ENCODE data around the gene HDHD2.

HDHD2 gene

DNA sequence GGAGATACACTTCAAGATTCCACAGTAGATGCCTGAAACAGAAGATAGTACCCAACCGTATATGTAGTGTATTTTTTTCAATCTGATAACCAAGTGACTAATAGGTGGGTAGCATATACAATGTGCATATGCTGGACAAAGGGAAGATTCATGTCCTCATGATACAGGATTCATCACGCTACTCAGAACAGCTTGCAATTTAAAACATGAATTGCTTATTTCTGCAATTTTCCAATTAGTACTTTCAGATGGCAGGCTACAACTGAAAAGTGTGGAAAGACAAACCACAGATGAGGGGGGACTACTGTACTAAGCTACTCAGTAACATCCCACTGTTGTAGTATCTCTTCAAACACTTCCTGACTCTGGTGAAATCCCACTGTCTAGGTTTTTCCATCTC lies 22.2 kb upstream of the HDHD2 start:
- H3K4me3 ChIP-seq (ENCODE audit: low read length, poor library complexity, severe bottlenecking) = peak overlapping the region; percentile 92
- H3K79me2 ChIP-seq (ENCODE audit: insufficient read depth, low read length) = peaks cover 75% of the 10 kb centered on the region

DNA sequence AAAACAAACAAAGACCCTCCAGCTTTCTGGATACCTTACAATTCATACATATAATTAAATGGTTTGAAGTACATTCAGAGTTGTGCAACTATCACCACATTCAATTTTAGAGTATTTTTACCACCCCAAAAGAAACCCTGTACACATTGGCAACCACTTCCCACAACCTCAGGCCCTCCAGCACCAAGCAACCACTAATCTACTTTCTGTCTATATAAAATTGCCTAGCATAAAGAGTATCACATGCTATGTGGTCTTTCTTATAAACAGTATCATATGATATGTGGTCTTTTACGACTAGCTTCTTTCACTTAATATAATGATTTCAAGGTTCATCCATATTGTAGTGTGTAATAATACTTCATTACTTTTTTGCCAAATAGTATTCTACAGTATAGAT lies 18.6 kb upstream of the HDHD2 start:
- Histone ChIP-seq H3K79me2 (ENCODE audit: insufficient read depth, low read length) (peaks cover 86% of the 10 kb centered on the region), H3K9me3 (ENCODE audit: insufficient read depth, low read depth, low read length) (no peaks in the 10 kb centered on the region), H3K9me2 (replicated peaks; ENCODE audit: low read depth, low read length) (no peaks in the 10 kb centered on the region), H3F3A (ENCODE audit: low read depth) (no peaks in the 10 kb centered on the region), H3K4me1 (ENCODE audit: insufficient read depth, low read length, poor library complexity, severe bottlenecking) (peaks cover 76% of the 10 kb centered on the region), H3K4me3 (ENCODE audit: low read length, poor library complexity, severe bottlenecking) (peak overlapping the region; percentile 7), H3K36me3 (ENCODE audit: insufficient read depth, low read length) (no peaks in the 10 kb centered on the region; the same call in 1 of the 2 replicates), H3K27me3 (ENCODE audit: insufficient read depth, low read length, poor library complexity, severe bottlenecking) (no peaks in the 10 kb centered on the region), H3K9ac (ENCODE audit: low read depth, low read length, poor library complexity, severe bottlenecking) (no peak overlapping the region), H3K4me2 (ENCODE audit: low read depth, low read length, poor library complexity, severe bottlenecking) (peak overlapping the region; percentile 45), H2AFZ (ENCODE audit: low read length) (no peak overlapping the region), H4K20me1 (ENCODE audit: insufficient read depth, low read length, poor library complexity, severe bottlenecking) (peaks cover 79% of the 10 kb centered on the region)
- no peak for TF ChIP-seq EZH2phosphoT487 (IDR thresholded peaks at IDR 0.05; ENCODE audit: borderline replicate concordance)
- TF ChIP-seq, protein P1, sequence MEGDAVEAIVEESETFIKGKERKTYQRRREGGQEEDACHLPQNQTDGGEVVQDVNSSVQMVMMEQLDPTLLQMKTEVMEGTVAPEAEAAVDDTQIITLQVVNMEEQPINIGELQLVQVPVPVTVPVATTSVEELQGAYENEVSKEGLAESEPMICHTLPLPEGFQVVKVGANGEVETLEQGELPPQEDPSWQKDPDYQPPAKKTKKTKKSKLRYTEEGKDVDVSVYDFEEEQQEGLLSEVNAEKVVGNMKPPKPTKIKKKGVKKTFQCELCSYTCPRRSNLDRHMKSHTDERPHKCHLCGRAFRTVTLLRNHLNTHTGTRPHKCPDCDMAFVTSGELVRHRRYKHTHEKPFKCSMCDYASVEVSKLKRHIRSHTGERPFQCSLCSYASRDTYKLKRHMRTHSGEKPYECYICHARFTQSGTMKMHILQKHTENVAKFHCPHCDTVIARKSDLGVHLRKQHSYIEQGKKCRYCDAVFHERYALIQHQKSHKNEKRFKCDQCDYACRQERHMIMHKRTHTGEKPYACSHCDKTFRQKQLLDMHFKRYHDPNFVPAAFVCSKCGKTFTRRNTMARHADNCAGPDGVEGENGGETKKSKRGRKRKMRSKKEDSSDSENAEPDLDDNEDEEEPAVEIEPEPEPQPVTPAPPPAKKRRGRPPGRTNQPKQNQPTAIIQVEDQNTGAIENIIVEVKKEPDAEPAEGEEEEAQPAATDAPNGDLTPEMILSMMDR (conservative IDR thresholded peaks at IDR 0.05; ENCODE audit: low read length) = no peak

More for the DNA sequence above, 22.2 kb upstream of the HDHD2 start:
- Histone ChIP-seq H4K20me1 (ENCODE audit: insufficient read depth, low read length, poor library complexity, severe bottlenecking) (peaks cover 73% of the 10 kb centered on the region), H3K36me3 (ENCODE audit: insufficient read depth, low read length) (no peaks in the 10 kb centered on the region), H3K9me3 (ENCODE audit: insufficient read depth, low read depth, low read length) (no peaks in the 10 kb centered on the region), H3F3A (ENCODE audit: low read depth) (no peaks in the 10 kb centered on the region), H3K4me1 (ENCODE audit: insufficient read depth, low read length, poor library complexity, severe bottlenecking) (peaks cover 63% of the 10 kb centered on the region), H3K9me2 (replicated peaks; ENCODE audit: low read depth, low read length) (no peaks in the 10 kb centered on the region), H3K27me3 (ENCODE audit: insufficient read depth, low read length, poor library complexity, severe bottlenecking) (no peaks in the 10 kb centered on the region), H3K4me2 (ENCODE audit: low read depth, low read length, poor library complexity, severe bottlenecking) (peak overlapping the region; percentile 92), H3K9ac (ENCODE audit: low read depth, low read length, poor library complexity, severe bottlenecking) (no peak overlapping the region), H2AFZ (ENCODE audit: low read length) (no peak overlapping the region)
- TF ChIP-seq, protein P1 (conservative IDR thresholded peaks at IDR 0.05; ENCODE audit: low read length) = no peak
- no peak for TF ChIP-seq EZH2phosphoT487 (IDR thresholded peaks at IDR 0.05; ENCODE audit: borderline replicate concordance)

DNA sequence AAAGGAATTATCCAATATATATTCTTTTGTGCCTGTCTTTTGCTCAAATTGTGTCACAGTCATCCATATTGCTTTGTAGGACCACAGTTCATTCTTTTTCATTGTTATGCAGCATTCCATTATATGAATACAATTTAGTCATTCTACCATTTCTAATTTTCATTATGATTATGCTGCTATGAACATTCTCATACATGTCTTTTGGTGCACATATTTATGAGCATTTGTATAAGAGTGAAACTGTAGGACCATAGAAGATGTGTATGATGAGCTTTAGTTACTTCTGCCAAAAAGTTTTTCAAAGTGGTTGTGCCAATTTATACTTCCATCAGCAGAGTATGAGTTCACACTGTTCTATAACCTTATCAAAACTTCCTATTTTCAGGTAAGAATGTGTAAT lies 18.2 kb upstream of the HDHD2 start:
- H3K79me2 ChIP-seq (ENCODE audit: insufficient read depth, low read length) = peaks cover 86% of the 10 kb centered on the region
- TF ChIP-seq, protein P1 (conservative IDR thresholded peaks at IDR 0.05; ENCODE audit: low read length) = no peak
- no peak for TF ChIP-seq EZH2phosphoT487 (IDR thresholded peaks at IDR 0.05; ENCODE audit: borderline replicate concordance)

More for the DNA sequence above, 18.2 kb upstream of the HDHD2 start:
- Histone ChIP-seq H3K9ac (ENCODE audit: low read depth, low read length, poor library complexity, severe bottlenecking) (no peak overlapping the region), H3K9me2 (replicated peaks; ENCODE audit: low read depth, low read length) (no peaks in the 10 kb centered on the region), H3F3A (ENCODE audit: low read depth) (no peaks in the 10 kb centered on the region), H3K4me3 (ENCODE audit: low read length, poor library complexity, severe bottlenecking) (peak overlapping the region; percentile 7), H4K20me1 (ENCODE audit: insufficient read depth, low read length, poor library complexity, severe bottlenecking) (peaks cover 75% of the 10 kb centered on the region), H3K36me3 (ENCODE audit: insufficient read depth, low read length) (no peaks in the 10 kb centered on the region; the same call in 1 of the 2 replicates), H3K4me2 (ENCODE audit: low read depth, low read length, poor library complexity, severe bottlenecking) (peak overlapping the region; percentile 45), H3K9me3 (ENCODE audit: insufficient read depth, low read depth, low read length) (no peaks in the 10 kb centered on the region), H3K27me3 (ENCODE audit: insufficient read depth, low read length, poor library complexity, severe bottlenecking) (no peaks in the 10 kb centered on the region), H2AFZ (ENCODE audit: low read length) (no peak overlapping the region), H3K4me1 (ENCODE audit: insufficient read depth, low read length, poor library complexity, severe bottlenecking) (peaks cover 72% of the 10 kb centered on the region)
